Activated naive CD4-positive, alpha-beta T cell treated with anti-CD3 and anti-CD28 coated beads, Interleukin-2, amount 10 ng/mL, durations not matched to agents 7 days and 5 days (primary cell): ENCODE measurements around the gene TRIM26.
A peak's percentile ranks its signal among the peaks of the same experiment; 100 is the strongest.

Source experiments
- CTCF ChIA-PET: fragments of 350-600 bp; sonication (Branson Sonifier 250); formaldehyde crosslinking; loops from one replicate; lab custom pipeline; 2021; ENCODE audit warnings: antibody characterized with exemption; lab: Charles Lee
- DNase-seq: peaks from one replicate; pipeline ENCODE4 v3.0.0-alpha.2; 2020
- H3K27ac Mint-ChIP-seq: one replicate; pipeline ENCODE4 v1.8.0; 2021; ENCODE audit warnings: mild to moderate bottlenecking, moderate library complexity, mixed read lengths
- H3K27me3 Mint-ChIP-seq: one replicate; pipeline ENCODE4 v1.8.0; 2021; ENCODE audit warnings: mild to moderate bottlenecking, mixed read lengths
- H3K36me3 Mint-ChIP-seq: one replicate; pipeline ENCODE4 v1.8.0; 2021; ENCODE audit warnings: mixed read lengths
- H3K4me1 Mint-ChIP-seq: one replicate; pipeline ENCODE4 v1.8.0; 2021; ENCODE audit warnings: mixed read lengths
- H3K4me3 Mint-ChIP-seq: one replicate; pipeline ENCODE4 v1.8.0; 2021; ENCODE audit warnings: mild to moderate bottlenecking, moderate library complexity, mixed read lengths
- H3K9me3 Mint-ChIP-seq: one replicate; pipeline ENCODE4 v1.8.0; 2021; ENCODE audit warnings: mixed read lengths

TRIM26 gene

GRCh38 chr6:30200551-30201281 is 12.5 kb downstream of the TRIM26 start:
- H3K27ac Mint-ChIP-seq = peak overlapping the region; percentile 70
- H3K4me1 Mint-ChIP-seq = peaks cover 24% of the 10 kb centered on the region
- no peak overlapping the region for H3K4me3 Mint-ChIP-seq
- CTCF ChIA-PET = no interaction called here
- no peak for DNase-seq
- H3K36me3 Mint-ChIP-seq = peaks cover 48% of the 10 kb centered on the region
- H3K9me3 Mint-ChIP-seq = no peaks in the 10 kb centered on the region
- H3K27me3 Mint-ChIP-seq = no peaks in the 10 kb centered on the region

GRCh38 chr6:30198166-30199084 is 14.8 kb downstream of the TRIM26 start:
- no peak for DNase-seq
- CTCF ChIA-PET = no interaction called here
- H3K27me3 Mint-ChIP-seq = no peaks in the 10 kb centered on the region
- H3K9me3 Mint-ChIP-seq = no peaks in the 10 kb centered on the region
- peaks cover 22% of the 10 kb centered on the region for H3K4me1 Mint-ChIP-seq
- H3K36me3 Mint-ChIP-seq = peaks cover 53% of the 10 kb centered on the region
- no peak overlapping the region for H3K27ac Mint-ChIP-seq
- H3K4me3 Mint-ChIP-seq = no peak overlapping the region

- Mint-ChIP-seq H3K9me3 (no peaks in the 10 kb centered on the region), H3K4me1 (peaks cover 12% of the 10 kb centered on the region), H3K27ac (no peak overlapping the region), H3K4me3 (no peak overlapping the region), H3K36me3 (peaks cover 60% of the 10 kb centered on the region), H3K27me3 (no peaks in the 10 kb centered on the region)
- DNase-seq = no peak
- CTCF ChIA-PET = no interaction called here
Measured at GRCh38 chr6:30196376-30196775, 16.8 kb downstream of the TRIM26 start.

- peaks cover 8% of the 10 kb centered on the region for H3K4me1 Mint-ChIP-seq
- no peaks in the 10 kb centered on the region for H3K9me3 Mint-ChIP-seq
- H3K27ac Mint-ChIP-seq = no peak overlapping the region
- DNase-seq = no peak
- H3K4me3 Mint-ChIP-seq = no peak overlapping the region
- H3K36me3 Mint-ChIP-seq = peaks cover 60% of the 10 kb centered on the region
- H3K27me3 Mint-ChIP-seq = no peaks in the 10 kb centered on the region
- CTCF ChIA-PET = interaction anchor here (1.2 kb wide), 1 partner anchor 17 kb away, joined by 3 read pairs; no protein-coding TSS in a partner anchor
Measured at GRCh38 chr6:30195951-30196350, 17.3 kb downstream of the TRIM26 start.

- Mint-ChIP-seq H3K27me3 (no peaks in the 10 kb centered on the region), H3K27ac (no peak overlapping the region), H3K4me1 (peaks cover 3% of the 10 kb centered on the region), H3K4me3 (no peak overlapping the region), H3K9me3 (no peaks in the 10 kb centered on the region), H3K36me3 (peaks cover 60% of the 10 kb centered on the region)
- CTCF ChIA-PET = interaction anchor here (1.2 kb wide), 1 partner anchor 16 kb away, joined by 3 read pairs; no protein-coding TSS in a partner anchor
- DNase-seq = no peak
Measured at GRCh38 chr6:30194797-30195690, 18.2 kb downstream of the TRIM26 start.

- Mint-ChIP-seq H3K27me3 (no peaks in the 10 kb centered on the region), H3K9me3 (no peaks in the 10 kb centered on the region), H3K4me3 (no peak overlapping the region), H3K36me3 (peaks cover 63% of the 10 kb centered on the region), H3K4me1 (peaks cover under 1% of the 10 kb centered on the region), H3K27ac (no peak overlapping the region)
- CTCF ChIA-PET = no interaction called here
- no peak for DNase-seq
Measured at GRCh38 chr6:30192076-30192475, 21.1 kb downstream of the TRIM26 start.

- Mint-ChIP-seq H3K4me3 (no peak overlapping the region), H3K4me1 (no peaks in the 10 kb centered on the region), H3K9me3 (no peaks in the 10 kb centered on the region), H3K36me3 (peaks cover 70% of the 10 kb centered on the region), H3K27ac (no peak overlapping the region), H3K27me3 (no peaks in the 10 kb centered on the region)
- CTCF ChIA-PET = interaction anchor here (1.3 kb wide), 1 partner anchor 85 kb away, joined by 4 read pairs; no protein-coding TSS in a partner anchor
- no peak for DNase-seq
Measured at GRCh38 chr6:30188541-30188940, 24.7 kb downstream of the TRIM26 start.

GRCh38 chr6:30185846-30186484 is 27.2 kb downstream of the TRIM26 start:
- no peaks in the 10 kb centered on the region for H3K4me1 Mint-ChIP-seq
- peaks cover 4% of the 10 kb centered on the region for H3K9me3 Mint-ChIP-seq
- H3K27me3 Mint-ChIP-seq = peaks cover 10% of the 10 kb centered on the region
- no peak overlapping the region for H3K27ac Mint-ChIP-seq
- DNase-seq = no peak
- H3K4me3 Mint-ChIP-seq = no peak overlapping the region
- peaks cover 56% of the 10 kb centered on the region for H3K36me3 Mint-ChIP-seq
- CTCF ChIA-PET = no interaction called here

- H3K36me3 Mint-ChIP-seq = peaks cover 46% of the 10 kb centered on the region
- H3K27ac Mint-ChIP-seq = no peak overlapping the region
- no peak for DNase-seq
- no peaks in the 10 kb centered on the region for H3K4me1 Mint-ChIP-seq
- H3K9me3 Mint-ChIP-seq = peaks cover 11% of the 10 kb centered on the region
- H3K27me3 Mint-ChIP-seq = peaks cover 18% of the 10 kb centered on the region
- CTCF ChIA-PET = interaction anchor here (0.7 kb wide), 1 partner anchor 53 kb away, joined by 4 read pairs; no protein-coding TSS in a partner anchor
- no peak overlapping the region for H3K4me3 Mint-ChIP-seq
Measured at GRCh38 chr6:30184417-30185031, 28.7 kb downstream of the TRIM26 start.

- peaks cover 50% of the 10 kb centered on the region for H3K27me3 Mint-ChIP-seq
- CTCF ChIA-PET = no interaction called here
- peaks cover 14% of the 10 kb centered on the region for H3K36me3 Mint-ChIP-seq
- no peak for DNase-seq
- no peak overlapping the region for H3K27ac Mint-ChIP-seq
- H3K4me1 Mint-ChIP-seq = no peaks in the 10 kb centered on the region
- H3K9me3 Mint-ChIP-seq = peaks cover 13% of the 10 kb centered on the region
- no peak overlapping the region for H3K4me3 Mint-ChIP-seq
Measured at GRCh38 chr6:30180145-30180544, 33.1 kb downstream of the TRIM26 start.

GRCh38 chr6:30178837-30179236 is 34.4 kb downstream of the TRIM26 start:
- peaks cover 5% of the 10 kb centered on the region for H3K36me3 Mint-ChIP-seq
- CTCF ChIA-PET = interaction anchor here (1.3 kb wide), 1 partner anchor 16 kb away, joined by 3 read pairs; no protein-coding TSS in a partner anchor

GRCh38 chr6:30175765-30176164 is 37.4 kb downstream of the TRIM26 start:
- Mint-ChIP-seq H3K27me3 (peaks cover 77% of the 10 kb centered on the region), H3K9me3 (peaks cover 7% of the 10 kb centered on the region), H3K27ac (no peak overlapping the region), H3K36me3 (peaks cover 3% of the 10 kb centered on the region), H3K4me1 (peaks cover 4% of the 10 kb centered on the region), H3K4me3 (no peak overlapping the region)
- DNase-seq = no peak
- CTCF ChIA-PET = interaction anchor here (0.7 to 1.3 kb wide), 2 partner anchors 43 to 73 kb away, joined by 3 read pairs; no protein-coding TSS in a partner anchor

More at GRCh38 chr6:30178837-30179236, 34.4 kb downstream of the TRIM26 start:
- Mint-ChIP-seq H3K4me1 (no peaks in the 10 kb centered on the region), H3K27me3 (peaks cover 59% of the 10 kb centered on the region), H3K27ac (no peak overlapping the region), H3K9me3 (peaks cover 13% of the 10 kb centered on the region), H3K4me3 (no peak overlapping the region)
- no peak for DNase-seq

GRCh38 chr6:30172681-30173080 is 40.5 kb downstream of the TRIM26 start:
- Mint-ChIP-seq H3K36me3 (no peaks in the 10 kb centered on the region), H3K4me3 (no peak overlapping the region), H3K27me3 (peaks cover 77% of the 10 kb centered on the region), H3K9me3 (no peaks in the 10 kb centered on the region), H3K27ac (no peak overlapping the region), H3K4me1 (peaks cover 10% of the 10 kb centered on the region)
- CTCF ChIA-PET = no interaction called here
- DNase-seq = no peak
